ENCODE measurements around the gene SPNS1. TPM values are rescaled to one million over a fixed set of nuclear protein-coding genes. Genes with fewer than 3 reads are reported as not detected.
A peak's percentile ranks its signal among the peaks of the same experiment; 100 is the strongest.

Gene SPNS1
- total RNA-seq, 5 donors from 2014 or later (not counting 1 experiment from before 2014, with no cell fraction given), result 28.2 to 53.2 (median 47.7) TPM

GRCh38 chr16:28931801-28932225 is 42.8 kb upstream of the SPNS1 start, which contains the start of gene CD19:
Gene CD19 (plus strand): TSS chr16:28931971. CDS start chr16:28932001, 30 bp downstream.
- 90% methylated on average over 2 of the region's 10 CpGs for WGBS (ENCODE audit: insufficient coverage)
- Mint-ChIP-seq H3K36me3 (no peaks in the 10 kb centered on the region), H3K27ac (peak within 1 kb of the TSS; percentile 90 to 92), H3K4me3 (peak within 1 kb of the TSS in 2 of 3 donors; percentile 35 to 57), H3K27me3 (no peaks in the 10 kb centered on the region), H3K4me1 (peaks cover 20 to 33% (median 26%) of the 10 kb centered on the region in 3 donors), H3K9me3 (no peaks in the 10 kb centered on the region)
- Histone ChIP-seq H3K4me1 (ENCODE audit: control insufficient read depth in 1 of 2, extremely low read depth in 1 of 2, insufficient read depth in 2 of 2, low read length in 2 of 2) (peaks cover 8 to 23% of the 10 kb centered on the region in 2 experiments), H3K27me3 (replicated peaks in 1 of 2; ENCODE audit: control insufficient read depth in 2 of 2, extremely low read depth in 1 of 2, insufficient read depth in 2 of 2, low read length in 1 of 2) (no peaks in the 10 kb centered on the region), H3K27ac (ENCODE audit: low read length) (peak within 1 kb of the TSS; percentile 55), H3K36me3 (ENCODE audit: control insufficient read depth in 2 of 2, extremely low read depth in 1 of 2, insufficient read depth in 1 of 2, low read length in 1 of 2) (peaks cover 0 to 2% of the 10 kb centered on the region in 2 donors), H3K4me3 (ENCODE audit: control insufficient read depth in 1 of 2, extremely low read depth in 1 of 2, low read length in 1 of 2) (no peak within 1 kb of the TSS), H3K9me3 (no peaks in the 10 kb centered on the region)
- POLR2A ChIA-PET, result no interaction called here
- ATAC-seq (replicated peaks in 1 of 4), result no peak
- DNase-seq, result no peak
- CTCF ChIA-PET, result no interaction called here

- H3K36me3 ChIP-seq (ENCODE audit: control insufficient read depth in 2 of 2, extremely low read depth in 1 of 2, insufficient read depth in 1 of 2, low read length in 1 of 2), result peaks cover 0 to 2% of the 10 kb centered on the region in 2 donors
- H3K4me3 Mint-ChIP-seq, result peak overlapping the region in 1 of 3 donors; percentile 57
- WGBS (ENCODE audit: insufficient coverage), result 91% methylated on average over 11 of the region's 20 CpGs
- H3K9me3 Mint-ChIP-seq, result no peaks in the 10 kb centered on the region
- H3K4me1 ChIP-seq (ENCODE audit: control insufficient read depth in 1 of 2, extremely low read depth in 1 of 2, insufficient read depth in 2 of 2, low read length in 2 of 2), result peaks cover 9 to 30% of the 10 kb centered on the region in 2 experiments
- H3K9me3 ChIP-seq, result no peaks in the 10 kb centered on the region
- no peaks in the 10 kb centered on the region for H3K27me3 ChIP-seq (replicated peaks in 1 of 2; ENCODE audit: control insufficient read depth in 2 of 2, extremely low read depth in 1 of 2, insufficient read depth in 2 of 2, low read length in 1 of 2)
- POLR2A ChIA-PET, result no interaction called here
- DNase-seq, result no peak
- H3K4me3 ChIP-seq (ENCODE audit: control insufficient read depth in 1 of 2, extremely low read depth in 1 of 2, low read length in 1 of 2), result no peak overlapping the region
- H3K4me1 Mint-ChIP-seq, result peaks cover 21 to 36% (median 26%) of the 10 kb centered on the region in 3 donors
- H3K27ac Mint-ChIP-seq, result peak overlapping the region; percentile 48 to 55
- H3K27me3 Mint-ChIP-seq, result no peaks in the 10 kb centered on the region
- no peak overlapping the region for H3K27ac ChIP-seq (ENCODE audit: low read length)
- CTCF ChIA-PET, result interaction anchor here in 1 of 2 donors (0.5 kb wide), 1 partner anchor 73 kb away, joined by 8 read pairs; no protein-coding TSS in a partner anchor
- H3K36me3 Mint-ChIP-seq, result no peaks in the 10 kb centered on the region
- no peak for ATAC-seq (replicated peaks in 1 of 4)
Measured at GRCh38 chr16:28932339-28933141, 42.0 kb upstream of the SPNS1 start.

- H3K9me3 Mint-ChIP-seq, result no peaks in the 10 kb centered on the region
- 94% methylated on average over 7 of the region's 8 CpGs for WGBS (ENCODE audit: insufficient coverage)
- Histone ChIP-seq H3K27me3 (replicated peaks in 1 of 2; ENCODE audit: control insufficient read depth in 2 of 2, extremely low read depth in 1 of 2, insufficient read depth in 2 of 2, low read length in 1 of 2) (no peaks in the 10 kb centered on the region), H3K27ac (ENCODE audit: low read length) (no peak overlapping the region), H3K9me3 (no peaks in the 10 kb centered on the region), H3K4me1 (ENCODE audit: control insufficient read depth in 1 of 2, extremely low read depth in 1 of 2, insufficient read depth in 2 of 2, low read length in 2 of 2) (peaks cover 9 to 30% of the 10 kb centered on the region in 2 experiments), H3K4me3 (ENCODE audit: control insufficient read depth in 1 of 2, extremely low read depth in 1 of 2, low read length in 1 of 2) (no peak overlapping the region), H3K36me3 (ENCODE audit: control insufficient read depth in 2 of 2, extremely low read depth in 1 of 2, insufficient read depth in 1 of 2, low read length in 1 of 2) (peaks cover 0 to 2% of the 10 kb centered on the region in 2 donors)
- CTCF ChIA-PET, result interaction anchor here in 1 of 2 donors (0.5 kb wide), 1 partner anchor 73 kb away, joined by 8 read pairs; no protein-coding TSS in a partner anchor
- no peaks in the 10 kb centered on the region for H3K36me3 Mint-ChIP-seq
- H3K27ac Mint-ChIP-seq, result no peak overlapping the region
- DNase-seq, result no peak
- no peak overlapping the region for H3K4me3 Mint-ChIP-seq
- POLR2A ChIA-PET, result no interaction called here
- H3K4me1 Mint-ChIP-seq, result peaks cover 21 to 39% (median 26%) of the 10 kb centered on the region in 3 donors
- H3K27me3 Mint-ChIP-seq, result no peaks in the 10 kb centered on the region
- no peak for ATAC-seq (replicated peaks in 1 of 4)
Measured at GRCh38 chr16:28933171-28933570, 41.4 kb upstream of the SPNS1 start.

- WGBS (ENCODE audit: insufficient coverage), result 100% methylated on average over 3 of the region's 4 CpGs
- ATAC-seq (replicated peaks in 1 of 4) (no peak), DNase-seq (no peak)
- H3K36me3 Mint-ChIP-seq, result no peaks in the 10 kb centered on the region
- H3K4me3 ChIP-seq (ENCODE audit: control insufficient read depth in 1 of 2, extremely low read depth in 1 of 2, low read length in 1 of 2), result no peak overlapping the region
- ChIA-PET POLR2A (no interaction called here), CTCF (interaction anchor here in 1 of 2 donors (0.7 kb wide), 1 partner anchor 23 kb away, joined by 3 read pairs; no protein-coding TSS in a partner anchor)
- no peaks in the 10 kb centered on the region for H3K27me3 Mint-ChIP-seq
- no peak overlapping the region for H3K27ac ChIP-seq (ENCODE audit: low read length)
- no peaks in the 10 kb centered on the region for H3K27me3 ChIP-seq (replicated peaks in 1 of 2; ENCODE audit: control insufficient read depth in 2 of 2, extremely low read depth in 1 of 2, insufficient read depth in 2 of 2, low read length in 1 of 2)
- H3K4me3 Mint-ChIP-seq, result no peak overlapping the region
- H3K27ac Mint-ChIP-seq, result peak overlapping the region; percentile 39 to 52
- no peaks in the 10 kb centered on the region for H3K9me3 Mint-ChIP-seq
- peaks cover 20 to 36% (median 24%) of the 10 kb centered on the region in 3 donors for H3K4me1 Mint-ChIP-seq
- peaks cover 0 to 2% of the 10 kb centered on the region in 2 donors for H3K36me3 ChIP-seq (ENCODE audit: control insufficient read depth in 2 of 2, extremely low read depth in 1 of 2, insufficient read depth in 1 of 2, low read length in 1 of 2)
- no peaks in the 10 kb centered on the region for H3K9me3 ChIP-seq
- H3K4me1 ChIP-seq (ENCODE audit: control insufficient read depth in 1 of 2, extremely low read depth in 1 of 2, insufficient read depth in 2 of 2, low read length in 2 of 2), result peaks cover 9 to 26% of the 10 kb centered on the region in 2 experiments
Measured at GRCh38 chr16:28935346-28935745, 39.2 kb upstream of the SPNS1 start.

- CTCF ChIA-PET, result interaction anchor here in 1 of 2 donors (0.8 to 1.4 kb wide), 6 partner anchors 9 to 90 kb away, joined by 3 to 9 read pairs (median 5); partner anchors contain the start of genes NFATC2IP and TUFM
- WGBS (ENCODE audit: insufficient coverage), result 28% methylated on average over 32 of the region's 36 CpGs
- Mint-ChIP-seq H3K4me1 (peaks cover 12 to 28% (median 16%) of the 10 kb centered on the region in 3 donors), H3K36me3 (no peaks in the 10 kb centered on the region), H3K9me3 (no peaks in the 10 kb centered on the region), H3K27me3 (no peaks in the 10 kb centered on the region), H3K27ac (peak overlapping the region; percentile 40 to 57), H3K4me3 (peak overlapping the region; percentile 67 to 77 (median 73))
- DNase-seq, result peak; percentile 64 to 89 (median 77)
- Histone ChIP-seq H3K36me3 (ENCODE audit: control insufficient read depth in 2 of 2, extremely low read depth in 1 of 2, insufficient read depth in 1 of 2, low read length in 1 of 2) (peaks cover 0 to 2% of the 10 kb centered on the region in 2 donors), H3K27ac (ENCODE audit: low read length) (no peak overlapping the region), H3K4me3 (ENCODE audit: control insufficient read depth in 1 of 2, extremely low read depth in 1 of 2, low read length in 1 of 2) (peak overlapping the region in 1 of 2 donors; percentile 20), H3K9me3 (no peaks in the 10 kb centered on the region), H3K4me1 (ENCODE audit: control insufficient read depth in 1 of 2, extremely low read depth in 1 of 2, insufficient read depth in 2 of 2, low read length in 2 of 2) (peaks cover 2 to 18% of the 10 kb centered on the region in 2 experiments), H3K27me3 (replicated peaks in 1 of 2; ENCODE audit: control insufficient read depth in 2 of 2, extremely low read depth in 1 of 2, insufficient read depth in 2 of 2, low read length in 1 of 2) (no peaks in the 10 kb centered on the region)
- ATAC-seq (replicated peaks in 1 of 4), result peak; percentile 96 to 99 (median 99)
- POLR2A ChIA-PET, result no interaction called here
Measured at GRCh38 chr16:28935924-28936783, 38.4 kb upstream of the SPNS1 start.

GRCh38 chr16:28936784-28937155 is 37.8 kb upstream of the SPNS1 start:
- Mint-ChIP-seq H3K4me1 (peaks cover 10 to 26% (median 16%) of the 10 kb centered on the region in 3 donors), H3K27me3 (no peaks in the 10 kb centered on the region), H3K27ac (peak overlapping the region; percentile 40 to 57), H3K4me3 (peak overlapping the region; percentile 67 to 77 (median 73)), H3K36me3 (no peaks in the 10 kb centered on the region), H3K9me3 (no peaks in the 10 kb centered on the region)
- Histone ChIP-seq H3K27me3 (replicated peaks in 1 of 2; ENCODE audit: control insufficient read depth in 2 of 2, extremely low read depth in 1 of 2, insufficient read depth in 2 of 2, low read length in 1 of 2) (no peaks in the 10 kb centered on the region), H3K4me3 (ENCODE audit: control insufficient read depth in 1 of 2, extremely low read depth in 1 of 2, low read length in 1 of 2) (peak overlapping the region in 1 of 2 donors; percentile 20), H3K27ac (ENCODE audit: low read length) (no peak overlapping the region), H3K4me1 (ENCODE audit: control insufficient read depth in 1 of 2, extremely low read depth in 1 of 2, insufficient read depth in 2 of 2, low read length in 2 of 2) (peaks cover 2 to 16% of the 10 kb centered on the region in 2 experiments), H3K9me3 (no peaks in the 10 kb centered on the region), H3K36me3 (ENCODE audit: control insufficient read depth in 2 of 2, extremely low read depth in 1 of 2, insufficient read depth in 1 of 2, low read length in 1 of 2) (peaks cover 0 to 2% of the 10 kb centered on the region in 2 donors)
- POLR2A ChIA-PET, result no interaction called here
- WGBS (ENCODE audit: insufficient coverage), result 67% methylated on average over 18 of the region's 26 CpGs
- DNase-seq (no peak), ATAC-seq (replicated peaks in 1 of 4) (no peak)
- CTCF ChIA-PET, result interaction anchor here in 1 of 2 donors (0.8 to 1.4 kb wide), 6 partner anchors 8 to 90 kb away, joined by 3 to 9 read pairs (median 5); partner anchors contain the start of genes NFATC2IP and TUFM

Data from T-cell (primary cell).